ENCODE measurements around the gene CSRP3.
A peak's percentile ranks its signal among the peaks of the same experiment; 100 is the strongest.

The CSRP3 gene

DNA sequence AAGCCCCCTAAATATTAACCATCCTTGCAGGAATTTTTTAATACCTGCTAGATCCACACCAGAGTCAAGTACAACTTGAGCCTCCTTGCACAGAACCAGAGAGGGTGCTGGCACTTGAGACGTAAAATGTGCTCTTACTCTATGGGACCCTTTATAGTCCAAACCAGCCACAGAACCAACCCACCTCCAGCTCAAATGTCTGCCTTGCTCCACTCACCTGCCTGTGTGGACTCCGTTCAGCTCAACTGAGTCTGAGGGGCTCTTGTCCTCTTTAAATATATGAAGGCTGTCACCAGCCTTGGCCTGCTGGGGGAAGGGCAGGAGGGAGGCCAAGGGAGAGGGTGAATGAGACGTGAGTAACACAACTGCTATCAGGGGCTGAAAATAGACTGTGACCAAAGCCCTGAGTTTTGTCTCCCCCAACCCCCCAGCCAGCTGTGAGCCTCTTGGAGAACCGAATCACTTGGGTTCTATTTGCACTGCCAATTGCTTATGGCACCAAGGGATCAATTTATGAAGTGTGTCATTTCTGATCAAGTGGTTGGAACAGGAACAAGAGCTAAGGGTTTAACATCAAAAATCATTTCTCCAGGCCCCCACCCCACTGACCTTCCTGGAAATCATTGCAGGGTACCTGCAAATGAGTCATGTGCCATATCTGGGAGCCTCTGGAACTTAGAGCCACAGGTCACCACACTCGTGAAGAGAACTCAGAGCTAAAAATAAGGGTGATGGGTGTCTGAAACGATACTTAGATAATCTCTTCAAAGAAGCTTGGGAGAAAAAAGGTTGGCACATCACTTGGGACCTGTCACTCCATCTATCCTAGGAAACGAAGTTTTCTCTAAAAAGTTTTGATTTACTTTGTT lies at the start of gene CSRP3:
Gene CSRP3 (minus strand): TSS at position 247 of the 869 bp plus-strand sequence. CDS start 9,535 bp downstream, outside the sequence.
- no peak for DNase-seq (ENCODE audit: low spot score)

DNA sequence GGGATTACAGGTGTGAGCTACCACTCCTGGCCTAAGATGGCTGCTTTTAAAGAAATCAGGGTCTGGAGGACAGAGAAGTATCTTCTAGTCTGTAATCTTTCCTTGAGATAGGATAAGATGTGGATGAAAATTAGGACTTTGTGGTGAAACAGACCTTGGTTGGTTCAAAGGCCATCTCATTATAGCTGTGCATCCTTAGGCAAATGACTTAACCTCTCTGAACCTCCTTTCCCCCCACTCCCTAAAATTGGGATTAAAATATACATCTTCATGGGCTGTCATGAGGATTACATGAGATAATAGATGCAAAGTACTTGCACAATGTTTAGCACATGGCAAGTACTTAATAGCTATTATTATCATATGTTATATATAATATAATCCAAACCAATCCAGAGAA lies 49.8 kb upstream of the CSRP3 start:
- no peak for DNase-seq (ENCODE audit: low spot score)

GRCh38 chr11:19246816-19247215 lies 45.0 kb upstream of the CSRP3 start:
- no peak for DNase-seq (ENCODE audit: low spot score)

DNA sequence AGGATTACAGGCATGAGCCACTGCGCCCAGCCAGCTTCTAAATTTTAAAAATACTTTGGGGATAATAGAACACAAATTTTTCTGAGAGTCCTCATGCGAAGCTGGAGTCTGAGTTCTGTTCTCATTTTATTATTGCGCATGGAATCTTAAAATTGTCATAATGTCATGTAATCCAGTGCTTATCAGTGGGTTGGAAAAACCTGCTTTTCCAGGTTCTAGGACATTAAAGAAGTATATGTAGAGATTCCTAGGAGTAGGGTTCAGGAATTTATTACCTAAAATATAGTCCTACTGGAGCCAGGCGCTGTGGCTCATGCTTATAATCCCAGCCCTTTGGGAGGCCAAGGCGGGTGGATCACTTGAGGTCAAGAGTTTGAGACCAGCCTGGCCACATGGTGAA lies 43.6 kb upstream of the CSRP3 start:
- DNase-seq (ENCODE audit: low spot score): no peak

- DNase-seq (ENCODE audit: low spot score): peak; percentile 30
Observed at GRCh38 chr11:19244621-19245020, 42.8 kb upstream of the CSRP3 start.

DNA sequence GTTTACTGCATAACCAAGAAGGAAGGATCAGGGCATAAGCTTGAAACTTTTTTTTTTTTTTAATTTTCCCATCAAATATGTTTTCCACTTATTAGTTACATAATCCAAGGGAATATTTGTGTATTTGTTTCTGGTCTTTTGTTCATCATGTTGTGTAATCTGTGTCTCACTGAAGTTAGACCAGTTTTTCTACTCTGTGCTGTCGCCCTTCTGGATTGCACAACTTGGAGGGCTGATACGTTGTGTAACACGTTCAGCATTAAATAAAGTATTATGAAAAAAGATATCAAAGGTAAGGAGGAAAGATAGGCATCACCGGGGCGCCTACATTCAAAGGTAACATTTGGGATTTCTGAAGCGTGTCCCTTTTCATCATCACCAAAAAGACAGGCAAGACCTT lies 42.3 kb upstream of the CSRP3 start:
- DNase-seq (ENCODE audit: low spot score): no peak

DNA sequence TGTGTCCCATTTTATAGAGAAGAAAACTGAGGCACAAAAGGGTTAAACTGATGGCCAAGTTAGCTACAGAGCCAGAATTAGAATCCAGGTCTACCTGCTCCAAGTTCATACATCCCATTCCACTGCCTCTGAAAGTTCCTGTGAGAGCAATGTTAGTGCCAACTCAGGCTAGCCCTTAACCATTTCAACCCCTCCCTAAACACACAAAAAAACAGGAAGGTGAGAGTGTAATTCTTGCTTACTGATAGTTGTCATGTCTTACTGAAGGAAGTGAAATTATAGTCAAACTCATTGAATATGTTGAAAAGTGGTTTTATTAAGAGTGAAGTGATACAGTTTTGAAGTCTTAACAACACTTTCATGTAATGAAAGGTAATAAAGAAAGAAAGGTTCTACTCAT lies 41.8 kb upstream of the CSRP3 start:
- DNase-seq (ENCODE audit: low spot score): no peak

GRCh38 chr11:19243143-19243542 lies 41.4 kb upstream of the CSRP3 start:
- no peak for DNase-seq (ENCODE audit: low spot score)

DNA sequence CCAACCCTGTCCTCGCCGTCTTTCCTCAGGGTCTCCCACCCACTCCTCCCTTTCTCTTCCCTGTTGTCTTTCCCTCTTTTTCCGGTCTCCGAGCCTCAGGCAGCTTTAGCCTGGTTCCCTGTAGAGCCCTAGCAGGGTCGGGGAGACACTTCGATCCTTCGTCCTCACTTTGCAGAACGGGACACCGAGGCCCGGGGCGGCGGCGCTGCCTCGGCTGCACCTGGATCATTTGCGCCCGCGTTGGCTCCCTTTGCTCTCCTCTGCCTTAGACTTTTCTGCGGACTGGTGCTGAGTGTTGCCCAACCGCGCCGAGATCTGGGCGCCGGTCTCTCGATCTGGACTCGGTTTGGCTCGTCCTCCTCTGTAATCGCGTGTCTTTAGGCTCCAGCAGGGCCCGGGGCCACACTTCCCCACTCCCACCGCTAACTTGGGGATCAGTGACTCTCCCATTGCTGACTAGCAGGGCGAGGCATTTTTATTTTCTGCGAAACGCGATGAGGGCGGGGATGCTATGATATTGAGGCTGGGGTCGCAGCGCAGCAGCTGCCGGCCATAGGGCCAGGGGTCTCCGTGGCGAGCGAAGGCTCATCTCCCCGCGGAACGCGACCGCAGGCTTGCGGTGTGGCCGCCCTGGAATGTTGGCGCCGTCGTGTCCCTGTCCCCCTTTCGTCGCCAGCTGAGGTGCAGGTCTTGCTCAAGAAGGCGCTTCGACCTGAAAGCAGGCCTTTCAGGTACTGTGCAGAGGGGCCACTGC lies 40.6 kb upstream of the CSRP3 start:
- DNase-seq (ENCODE audit: low spot score): no peak

- DNase-seq (ENCODE audit: low spot score): no peak
Observed at GRCh38 chr11:19241260-19242178, 39.7 kb upstream of the CSRP3 start.

DNA sequence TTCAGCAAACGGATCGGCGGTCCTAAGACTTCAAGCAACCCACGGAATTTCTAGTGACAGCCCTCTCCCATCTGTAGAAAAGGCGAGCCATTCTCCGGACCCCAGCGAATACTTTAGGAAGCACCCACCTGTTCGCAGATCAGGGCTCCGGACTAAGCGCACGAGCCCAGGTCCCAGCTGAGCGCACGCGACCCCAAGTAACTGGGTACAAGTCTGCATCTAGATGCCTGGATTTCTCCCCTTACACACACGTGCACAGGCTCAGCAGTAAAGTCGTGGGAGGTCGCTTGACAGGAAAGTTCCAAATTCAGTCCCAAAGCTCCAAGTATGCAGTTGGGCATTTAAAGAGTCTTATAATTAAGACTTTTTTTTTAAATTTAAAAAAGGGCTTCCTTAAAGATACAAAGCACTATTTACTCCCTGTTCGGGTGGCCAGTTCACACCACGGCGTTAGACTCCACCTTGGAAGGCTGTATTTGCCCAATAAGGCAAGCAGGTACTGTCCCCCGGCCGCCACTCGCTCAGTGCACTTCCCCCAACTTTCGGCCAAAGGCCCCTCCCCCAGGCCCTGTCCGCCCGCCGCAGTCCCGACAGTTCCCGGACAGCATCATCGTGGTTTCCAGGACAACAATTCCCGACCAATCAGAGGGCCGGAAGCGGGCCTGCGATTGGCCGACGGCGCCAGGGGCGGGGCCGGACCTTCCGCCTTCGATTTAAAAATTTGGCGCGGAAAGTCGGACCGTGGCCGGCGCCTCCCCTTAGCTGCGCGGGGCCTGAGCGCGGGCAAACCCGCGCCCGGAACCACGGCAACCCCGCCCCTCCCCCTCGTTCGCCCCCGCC lies 38.9 kb upstream of the CSRP3 start, which contains the start of gene E2F8:
Gene E2F8 (minus strand): TSS at position 526 of the 840 bp plus-strand sequence. CDS start 824 bp downstream, outside the sequence.
- DNase-seq (ENCODE audit: low spot score): peak; percentile 96

- peak; percentile 59 for DNase-seq (ENCODE audit: low spot score)
Observed at GRCh38 chr11:19239039-19239438, 37.3 kb upstream of the CSRP3 start.

GRCh38 chr11:19237813-19238212 lies 36.0 kb upstream of the CSRP3 start:
- DNase-seq (ENCODE audit: low spot score): no peak

DNA sequence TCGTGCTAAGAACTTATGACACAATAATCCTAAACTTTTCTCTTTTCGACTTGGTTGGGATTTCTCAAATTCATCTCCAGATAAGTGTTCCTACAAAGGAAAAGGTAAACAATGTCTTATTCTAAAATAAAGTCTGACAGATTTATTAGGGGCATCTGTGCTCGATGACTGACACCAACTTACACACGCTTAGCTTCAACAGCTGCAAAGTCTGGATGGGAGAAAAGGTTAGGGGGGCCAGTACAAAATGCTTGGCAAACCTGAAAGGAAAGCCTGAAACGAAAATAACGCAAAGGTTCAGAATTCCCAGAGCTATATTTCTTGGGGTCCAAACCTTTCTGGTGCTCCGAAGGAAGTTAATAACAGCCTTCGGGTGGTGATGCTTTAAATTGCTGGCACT lies 35.6 kb upstream of the CSRP3 start:
- DNase-seq (ENCODE audit: low spot score): no peak

DNA sequence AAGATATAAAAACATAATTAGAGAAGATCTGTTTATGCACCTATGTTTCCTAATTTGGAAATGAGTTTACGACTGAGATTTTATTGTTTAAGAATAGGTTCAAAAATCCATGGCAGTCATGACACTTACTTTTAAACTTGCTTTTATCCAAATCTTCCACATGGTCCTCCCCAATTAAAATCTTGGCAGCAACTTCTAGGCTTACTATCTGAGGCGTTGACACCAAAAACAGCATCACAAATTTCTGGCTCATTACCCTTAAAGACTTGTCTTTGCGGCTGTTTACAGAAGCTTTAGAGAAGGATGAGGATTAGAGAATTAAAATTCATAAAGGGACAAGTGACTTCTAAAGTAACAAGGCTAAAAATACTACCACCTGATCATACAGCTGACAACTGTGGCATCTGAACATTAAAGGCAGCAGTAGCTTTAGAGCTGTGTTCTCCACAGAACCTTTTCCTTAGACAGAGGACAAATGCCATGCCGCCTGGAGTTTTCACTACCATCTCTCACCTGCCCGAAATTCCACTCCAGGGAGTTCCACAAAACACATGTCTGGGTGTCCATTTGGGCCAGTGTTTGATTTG lies 32.5 kb upstream of the CSRP3 start:
- DNase-seq (ENCODE audit: low spot score): no peak

DNA sequence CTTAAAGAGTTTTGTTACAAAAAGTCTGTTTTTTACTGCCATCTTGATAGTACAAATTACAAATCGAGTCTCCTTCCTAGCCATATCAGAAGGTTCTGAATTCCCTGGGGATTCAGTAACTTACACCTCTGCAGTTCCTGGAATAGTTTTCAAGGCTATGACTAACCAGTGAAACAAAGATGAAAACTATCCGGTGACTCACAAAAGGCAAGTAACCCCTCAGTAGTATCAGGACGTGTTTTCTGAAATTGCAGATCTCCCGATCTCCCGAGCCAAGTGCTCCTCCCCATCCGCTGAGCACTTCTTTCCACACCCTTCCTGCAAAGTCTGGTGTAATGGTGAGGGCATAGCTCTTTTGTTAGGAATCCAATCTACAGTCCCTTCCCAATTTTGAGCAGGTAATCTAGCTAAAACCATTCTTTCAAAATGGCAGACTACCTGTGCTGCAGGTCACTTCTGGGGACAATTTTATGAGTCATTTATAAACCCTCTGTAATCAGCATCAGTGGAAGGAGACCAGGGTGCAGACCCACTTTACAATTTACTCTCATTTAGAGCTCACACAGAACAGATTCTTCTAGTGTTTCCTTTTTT lies 31.2 kb upstream of the CSRP3 start:
- DNase-seq (ENCODE audit: low spot score): peak; percentile 92

GRCh38 chr11:19229671-19230070 lies 27.9 kb upstream of the CSRP3 start:
- DNase-seq (ENCODE audit: low spot score): no peak

GRCh38 chr11:19228968-19229367 lies 27.2 kb upstream of the CSRP3 start:
- no peak for DNase-seq (ENCODE audit: low spot score)

DNA sequence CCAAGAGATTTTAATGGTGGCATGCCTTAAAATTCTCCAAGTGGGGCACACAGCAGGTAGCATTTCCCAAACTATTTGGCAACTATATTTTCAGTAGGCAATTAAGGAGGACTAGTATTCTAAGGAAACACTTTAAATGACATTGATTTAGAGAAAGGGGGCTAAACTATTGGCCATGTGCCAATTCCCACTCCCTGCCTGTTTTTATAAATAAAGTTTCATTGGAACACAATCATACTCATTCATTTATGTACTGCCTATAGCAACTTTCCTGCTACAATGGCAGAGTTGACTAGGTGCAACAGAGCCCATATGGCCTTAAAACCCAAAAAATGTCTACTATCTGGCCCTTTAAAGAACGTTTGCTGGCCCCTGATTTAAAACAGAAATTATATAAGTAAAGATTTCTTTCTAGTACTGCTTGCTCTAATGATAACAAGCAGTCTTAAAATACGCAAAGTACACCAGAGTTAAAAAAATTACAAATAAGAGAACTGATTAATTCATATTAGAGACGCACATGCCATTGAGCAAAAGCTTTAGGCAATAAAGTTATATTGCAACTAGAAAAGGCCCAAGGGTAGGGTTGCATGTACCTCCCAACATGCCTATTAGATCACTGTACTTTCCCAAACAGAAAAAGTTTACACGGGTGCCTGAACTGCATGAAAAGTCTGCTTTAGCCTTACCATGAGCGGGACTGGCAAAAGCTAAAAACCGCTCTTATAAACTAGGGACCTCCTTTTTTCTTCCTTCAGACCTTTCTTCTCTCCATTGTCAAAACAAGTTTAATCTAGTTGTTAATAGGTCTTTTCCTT lies 24.8 kb upstream of the CSRP3 start:
- no peak for DNase-seq (ENCODE audit: low spot score)

All from RKO (cell line).